Neutrophil (primary cell): Measurements from ENCODE around the gene VIT.

Experiments
- H3K27ac ChIP-seq: fragments of 200-600 bp; sonication (generic); 2 replicates; pipeline ENCODE4 v1.5.1; 2016; ENCODE audit warnings: mild to moderate bottlenecking, moderate library complexity
- H3K27me3 ChIP-seq: fragments of 200-600 bp; sonication (generic); 2 replicates; pipeline ENCODE4 v1.6.0; 2016; ENCODE audit warnings: mild to moderate bottlenecking
- H3K36me3 ChIP-seq: fragments of 200-600 bp; sonication (generic); 2 replicates; pipeline ENCODE4 v1.5.1; 2017
- H3K4me1 ChIP-seq, 2 experiments: fragments of 200-600 bp in 1 of 2; sonication (generic) in 1 of 2; 1 replicate in 1 of 2; 2 replicates in 1 of 2; pipeline versions ENCODE4 v1.5.1 to v1.6.1; 2013 to 2016; ENCODE audit warnings: low read depth in 1 of 2, low read length in 1 of 2, mild to moderate bottlenecking in 1 of 2, moderate library complexity in 1 of 2; ENCODE audit not compliant: control insufficient read depth in 1 of 2, insufficient read depth in 1 of 2
- H3K4me3 ChIP-seq, 2 experiments: fragments of 200-600 bp in 1 of 2; sonication (generic) in 1 of 2; 1 replicate in 1 of 2; 2 replicates in 1 of 2; pipeline ENCODE4 v1.5.1; 2013 to 2016; ENCODE audit warnings: low read depth in 1 of 2, low read length in 1 of 2, mild to moderate bottlenecking in 1 of 2, moderate library complexity in 1 of 2
- H3K9me3 ChIP-seq: fragments of 200-600 bp; sonication (generic); 2 replicates; pipeline ENCODE4 v1.5.1; 2016
- CTCF ChIP-seq: fragments of 200-600 bp; sonication (generic); IDR thresholded peaks from 2 replicates; pipeline ENCODE4 v1.5.1; 2016; ENCODE audit warnings: antibody characterized with exemption

Gene VIT

GRCh38 chr2:36740061-36740460, 43.6 kb downstream of the VIT start:
- TF ChIP-seq CTCF, result no peak
- peaks cover 6% of the 10 kb centered on the region for H3K27me3 ChIP-seq
- no peaks in the 10 kb centered on the region for H3K36me3 ChIP-seq
- no peaks in the 10 kb centered on the region for H3K9me3 ChIP-seq
- no peak overlapping the region for H3K27ac ChIP-seq
- no peak overlapping the region for H3K4me3 ChIP-seq
- peaks cover 0 to 14% of the 10 kb centered on the region in 2 experiments for H3K4me1 ChIP-seq

- no peaks in the 10 kb centered on the region for H3K36me3 ChIP-seq
- no peak overlapping the region for H3K27ac ChIP-seq
- H3K27me3 ChIP-seq, result peaks cover 6% of the 10 kb centered on the region
- TF ChIP-seq CTCF, result no peak
- no peak overlapping the region for H3K4me3 ChIP-seq
- peaks cover 0 to 14% of the 10 kb centered on the region in 2 experiments for H3K4me1 ChIP-seq
- no peaks in the 10 kb centered on the region for H3K9me3 ChIP-seq
Observed at GRCh38 chr2:36741188-36741837, 44.8 kb downstream of the VIT start.

GRCh38 chr2:36743954-36744353, 47.4 kb downstream of the VIT start:
- Histone ChIP-seq H3K36me3 (no peaks in the 10 kb centered on the region), H3K27ac (no peak overlapping the region), H3K9me3 (no peaks in the 10 kb centered on the region), H3K27me3 (peaks cover 6% of the 10 kb centered on the region), H3K4me3 (no peak overlapping the region), H3K4me1 (peaks cover 0 to 14% of the 10 kb centered on the region in 2 experiments)
- TF ChIP-seq CTCF, result no peak

GRCh38 chr2:36748166-36748565, 51.7 kb downstream of the VIT start:
- Histone ChIP-seq H3K27ac (no peak overlapping the region), H3K4me3 (no peak overlapping the region), H3K4me1 (no peaks in the 10 kb centered on the region), H3K9me3 (no peaks in the 10 kb centered on the region), H3K36me3 (no peaks in the 10 kb centered on the region), H3K27me3 (no peaks in the 10 kb centered on the region)
- TF ChIP-seq CTCF, result no peak

- Histone ChIP-seq H3K4me3 (no peak overlapping the region), H3K27ac (no peak overlapping the region), H3K36me3 (no peaks in the 10 kb centered on the region), H3K9me3 (no peaks in the 10 kb centered on the region), H3K27me3 (peaks cover 7% of the 10 kb centered on the region), H3K4me1 (no peaks in the 10 kb centered on the region)
- no peak for TF ChIP-seq CTCF
Observed at GRCh38 chr2:36750101-36750500, 53.6 kb downstream of the VIT start.
